HepG2 (cell line): ENCODE data around the gene ANKRD61. TPM values are rescaled to one million over a fixed set of nuclear protein-coding genes. Genes with fewer than 3 reads are reported as not detected.

Experiments
- ATAC-seq: fragments of 200-7000 bp; cut with Tn5 transposase; 3 replicates; pipeline ENCODE4 v1.9.1; 2020; ENCODE audit warnings: mild to moderate bottlenecking, moderate library complexity
- BruUV-seq: library from RNA; stranded (reverse); fragments of 400-500 nt; replicated peaks from 2 replicates; lab custom pipeline; 2021; lab: Mats Ljungman, UMichigan
- CTCF ChIA-PET: fragments of 300-600 bp; formaldehyde crosslinking; extraction: SDS; loops from one replicate; lab custom pipeline; 2021; ENCODE audit warnings: low total read pairs, inconsistent platforms, low intra/inter-chr PET ratio; lab: Yijun Ruan, JAX
- POLR2A ChIA-PET: fragments of 350-600 bp; sonication (Branson Sonifier 250); formaldehyde crosslinking; loops from one replicate; lab custom pipeline; 2020; ENCODE audit warnings: antibody characterized with exemption, inconsistent platforms; lab: Yijun Ruan, JAX
- DNase-seq: peaks from one replicate; pipeline ENCODE4 v3.0.0-alpha.2; 2015; ENCODE audit warnings: low spot score
- FAIRE-seq: peaks from 3 replicates; lab custom pipeline; 2011; peaks lifted over from hg19 to GRCh38; lab: Jason Lieb, UNC
- H2AFZ ChIP-seq: one replicate; pipeline ENCODE4 v1.6.1; 2011; ENCODE audit warnings: low read length, inconsistent platforms
- H3K27ac ChIP-seq: fragments of 300-600 bp; 3 replicates; pipeline ENCODE4 v1.8.0; 2011; ENCODE audit warnings: mixed run types, mild to moderate bottlenecking, mixed read lengths, low read length, inconsistent platforms; ENCODE audit not compliant: insufficient read depth; ENCODE audit errors: extremely low read length
- H3K27me3 ChIP-seq, 2 experiments: fragments of 200-600 bp in 1 of 2; 2 replicates in 1 of 2; 3 replicates in 1 of 2; pipeline versions ENCODE4 v1.6.0 to v1.8.0; 2011; ENCODE audit warnings: low read length in 2 of 2, mild to moderate bottlenecking in 2 of 2, moderate library complexity in 2 of 2, inconsistent platforms in 1 of 2; ENCODE audit not compliant: insufficient read depth in 2 of 2, control insufficient read depth in 1 of 2
- H3K36me3 ChIP-seq, 2 experiments: fragments of 200-600 bp in 1 of 2; replicated peaks in 1 of 2; 2 replicates in 1 of 2; 3 replicates in 1 of 2; pipeline versions ENCODE4 v1.5.1 to v1.8.0; 2011; ENCODE audit warnings: low read length in 2 of 2, inconsistent platforms in 1 of 2; ENCODE audit not compliant: insufficient read depth in 2 of 2, control insufficient read depth in 1 of 2
- H3K4me1 ChIP-seq: 2 replicates; pipeline ENCODE4 v1.5.1; 2012; ENCODE audit warnings: low read length, inconsistent platforms; ENCODE audit not compliant: insufficient read depth
- H3K4me2 ChIP-seq: 2 replicates; pipeline ENCODE4 v1.6.0; 2011; ENCODE audit warnings: low read depth, low read length, inconsistent platforms
- H3K4me3 ChIP-seq, 3 experiments: fragments of 200-600 bp in 1 of 3; sonication (generic), shearing (Covaris generic) in 1 of 3; replicated peaks in 1 of 3; 2 replicates each; pipeline ENCODE4 v1.5.1; 2011 to 2016; ENCODE audit warnings: low read length in 3 of 3, inconsistent platforms in 2 of 3, low read depth in 2 of 3, mild to moderate bottlenecking in 2 of 3, control low read depth in 1 of 3, mixed read lengths in 1 of 3; ENCODE audit not compliant: insufficient read depth in 1 of 3
- H3K79me2 ChIP-seq: one replicate; pipeline ENCODE4 v1.6.1; 2011; ENCODE audit warnings: low read length, inconsistent platforms; ENCODE audit not compliant: insufficient read depth
- H3K9ac ChIP-seq: 2 replicates; pipeline ENCODE4 v1.6.0; 2011; ENCODE audit warnings: mild to moderate bottlenecking, low read depth, low read length, inconsistent platforms; ENCODE audit not compliant: insufficient read depth
- H3K9me3 ChIP-seq: 2 replicates; pipeline ENCODE4 v1.5.1; 2012; ENCODE audit warnings: mild to moderate bottlenecking, low read length
- H4K20me1 ChIP-seq: 2 replicates; pipeline ENCODE4 v1.6.0; 2011; ENCODE audit warnings: inconsistent platforms, mild to moderate bottlenecking, low read length, moderate library complexity; ENCODE audit not compliant: insufficient read depth
- AHR ChIP-seq: IDR thresholded peaks from 2 replicates; pipeline ENCODE4 v1.6.1; 2018; ENCODE audit warnings: missing genetic modification reagents, missing compliant biosample characterization
- POLR2AphosphoS5 ChIP-seq: IDR thresholded peaks from 2 replicates; pipeline ENCODE4 v1.6.1; 2012; ENCODE audit warnings: low read depth, low read length
- ZNF550 ChIP-seq: sonication (generic); formaldehyde crosslinking; IDR thresholded peaks from 2 replicates; pipeline ENCODE4 v1.4.0; 2020; ENCODE audit warnings: mild to moderate bottlenecking, missing genetic modification reagents, borderline replicate concordance
- WGBS: methylation state at CpG from one replicate; pipeline ENCODE4 v1.1.6; 2017; ENCODE audit warnings: low lambda C conversion rate; 5-methylcytosine and 5-hydroxymethylcytosine counted together
- in situ Hi-C: cut with HindIII; loops from 2 replicates; pipeline ENCODE4 v1.10.0; 2017; ENCODE audit warnings: low pct_unique_long_range_greater_than_20kb; ENCODE audit not compliant: extremely low pct_ligation_motif_present
- intact Hi-C: fragments of 100-400 bp; cut with micrococcal nuclease; formaldehyde crosslinking; loops from one replicate; pipeline ENCODE4 v1.10.0; 2022; ENCODE audit not compliant: unreplicated experiment
- polyA plus RNA-seq, 8 experiments: library from polyadenylated mRNA; depleted of rRNA in 3 of 8; stranded (reverse) in 7 of 8; unstranded in 1 of 8; fragments of >200 nt; fragmentation: Illumina TruSeq in 4 of 8; extraction: Trizol in 4 of 8; gene quantifications; 2 replicates each; pipeline versions ENCODE4 v1.2.1 to v1.2.3, GENCODE V29; 2011 to 2016; ENCODE audit warnings: low read depth in 4 of 8, missing spikeins in 1 of 8, mixed read lengths in 1 of 8; ENCODE audit not compliant: insufficient read depth in 1 of 8
- total RNA-seq, 5 experiments: library from RNA; depleted of rRNA; stranded (reverse); fragments of >200 nt; fragmentation: Illumina TruSeq; extraction: Trizol; gene quantifications; 2 replicates each; pipeline ENCODE4 v1.2.3, GENCODE V29; 2016; ENCODE audit warnings: low read depth in 1 of 5
- TF ChIP-seq, protein P1 (sequence below): sonication (generic); formaldehyde crosslinking; IDR thresholded peaks from 2 replicates; pipeline ENCODE4 v1.4.0; 2020; ENCODE audit warnings: low read depth, missing genetic modification reagents

ANKRD61 gene
- total and polyA plus RNA-seq, 2 of the 13 experiments (the other 11 are each of a cell fraction or from before 2014, with no cell fraction given) = 0.13 TPM; not detected in 1

- DNase-seq (no peak), FAIRE-seq (no peak), ATAC-seq (no peak; the same call in none of the 3 replicates)
- intact Hi-C loops (loop anchor here (1.0 kb wide), 1 partner anchor 79 kb away; no protein-coding TSS in a partner anchor), in situ Hi-C loops (no loop called here)
- Histone ChIP-seq H3K4me3 (no peak overlapping the region), H3K27me3 (no peaks in the 10 kb centered on the region), H2AFZ (no peak overlapping the region), H3K9me3 (no peaks in the 10 kb centered on the region), H3K4me1 (no peaks in the 10 kb centered on the region), H3K79me2 (no peaks in the 10 kb centered on the region), H3K4me2 (no peak overlapping the region), H4K20me1 (no peaks in the 10 kb centered on the region), H3K27ac (no peak overlapping the region), H3K9ac (no peak overlapping the region), H3K36me3 (peaks cover 42 to 91% of the 10 kb centered on the region in 2 experiments)
- no TSS peak for BruUV-seq
- POLR2A ChIA-PET = interaction anchor here (1.1 to 1.7 kb wide), 5 partner anchors 11 to 18 kb away, joined by 3 to 5 read pairs (median 3); partner anchors contain the start of genes AIMP2 and PMS2
- TF ChIP-seq POLR2AphosphoS5 = no peak
- TF ChIP-seq, protein P1, sequence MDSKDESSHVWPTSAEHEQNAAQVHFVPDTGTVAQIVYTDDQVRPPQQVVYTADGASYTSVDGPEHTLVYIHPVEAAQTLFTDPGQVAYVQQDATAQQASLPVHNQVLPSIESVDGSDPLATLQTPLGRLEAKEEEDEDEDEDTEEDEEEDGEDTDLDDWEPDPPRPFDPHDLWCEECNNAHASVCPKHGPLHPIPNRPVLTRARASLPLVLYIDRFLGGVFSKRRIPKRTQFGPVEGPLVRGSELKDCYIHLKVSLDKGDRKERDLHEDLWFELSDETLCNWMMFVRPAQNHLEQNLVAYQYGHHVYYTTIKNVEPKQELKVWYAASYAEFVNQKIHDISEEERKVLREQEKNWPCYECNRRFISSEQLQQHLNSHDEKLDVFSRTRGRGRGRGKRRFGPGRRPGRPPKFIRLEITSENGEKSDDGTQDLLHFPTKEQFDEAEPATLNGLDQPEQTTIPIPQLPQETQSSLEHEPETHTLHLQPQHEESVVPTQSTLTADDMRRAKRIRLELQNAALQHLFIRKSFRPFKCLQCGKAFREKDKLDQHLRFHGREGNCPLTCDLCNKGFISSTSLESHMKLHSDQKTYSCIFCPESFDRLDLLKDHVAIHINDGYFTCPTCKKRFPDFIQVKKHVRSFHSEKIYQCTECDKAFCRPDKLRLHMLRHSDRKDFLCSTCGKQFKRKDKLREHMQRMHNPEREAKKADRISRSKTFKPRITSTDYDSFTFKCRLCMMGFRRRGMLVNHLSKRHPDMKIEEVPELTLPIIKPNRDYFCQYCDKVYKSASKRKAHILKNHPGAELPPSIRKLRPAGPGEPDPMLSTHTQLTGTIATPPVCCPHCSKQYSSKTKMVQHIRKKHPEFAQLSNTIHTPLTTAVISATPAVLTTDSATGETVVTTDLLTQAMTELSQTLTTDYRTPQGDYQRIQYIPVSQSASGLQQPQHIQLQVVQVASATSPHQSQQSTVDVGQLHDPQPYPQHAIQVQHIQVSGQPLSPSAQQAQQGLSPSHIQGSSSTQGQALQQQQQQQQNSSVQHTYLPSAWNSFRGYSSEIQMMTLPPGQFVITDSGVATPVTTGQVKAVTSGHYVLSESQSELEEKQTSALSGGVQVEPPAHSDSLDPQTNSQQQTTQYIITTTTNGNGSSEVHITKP (CRISPR knock-in tag) = no peak
- TF ChIP-seq ZNF550 (CRISPR knock-in tag) = no peak
- no peak for TF ChIP-seq AHR
- CTCF ChIA-PET = no interaction called here
- 91% methylated on average over 12 of the region's 12 CpGs for WGBS
Measured at GRCh38 chr7:6026820-6027311, 4.3 kb upstream of the ANKRD61 start.
